ENCODE data around the gene ADGRB2. TPM values are rescaled to one million over a fixed set of nuclear protein-coding genes. Genes with fewer than 3 reads are reported as not detected.

The ADGRB2 gene
- total RNA-seq, 2 experiments from 2014 or later: 0.74 to 0.75 TPM

DNA sequence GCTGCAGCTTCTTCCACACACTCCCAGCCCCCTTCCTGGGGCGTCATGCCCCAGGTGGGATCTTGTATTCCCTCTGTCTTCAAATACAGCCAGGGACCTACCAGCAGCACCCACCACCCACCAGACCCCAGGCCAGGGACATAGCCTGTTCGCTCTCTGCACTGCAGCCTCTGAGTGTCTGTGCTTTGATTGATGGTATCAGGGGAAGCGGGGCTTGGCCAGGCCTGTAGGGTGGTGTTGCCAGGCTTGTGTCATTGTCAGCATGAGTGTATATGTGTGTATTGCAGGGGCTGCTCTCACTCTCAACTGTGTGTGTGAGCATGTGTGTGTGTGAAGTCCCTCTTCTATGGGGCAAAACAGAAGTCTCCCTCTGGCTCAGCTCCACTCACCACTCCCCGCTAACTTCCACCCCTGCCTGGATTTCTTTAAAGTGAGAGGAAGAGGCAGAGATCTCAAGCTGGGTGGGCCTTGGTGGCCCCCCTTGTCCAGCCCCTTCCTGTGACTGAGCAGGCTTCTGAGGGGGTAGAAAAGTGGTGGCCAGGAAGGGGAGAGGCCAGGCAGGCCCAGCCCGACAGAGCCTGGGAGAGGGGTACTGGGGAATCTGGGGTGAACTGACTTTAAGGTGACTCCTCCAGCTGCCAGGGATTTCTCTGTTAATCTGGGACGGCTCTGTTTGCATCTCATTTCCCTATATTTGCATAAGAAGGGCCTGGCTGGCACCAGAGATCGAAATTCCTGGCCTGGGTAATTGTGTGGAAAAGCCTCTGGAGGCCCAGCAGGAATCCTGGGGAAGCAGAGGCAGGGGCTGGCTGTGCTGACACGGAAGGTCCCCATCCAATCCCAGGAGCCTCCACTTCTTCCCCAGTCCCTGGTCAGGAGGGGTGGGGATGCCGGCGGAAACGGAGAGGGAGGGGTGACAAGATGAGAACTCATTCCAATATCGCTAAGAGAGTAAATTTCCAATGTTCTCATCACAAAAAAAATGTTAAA lies 18.6 kb upstream of the ADGRB2 start:
- ATAC-seq (ENCODE audit: low read depth) (no peak), DNase-seq (no peak)
- Mint-ChIP-seq H3K27ac (no peak overlapping the region), H3K27me3 (peaks cover 3% of the 10 kb centered on the region), H3K4me1 (peaks cover 2% of the 10 kb centered on the region), H3K4me3 (no peak overlapping the region), H3K36me3 (no peaks in the 10 kb centered on the region), H3K9me3 (no peaks in the 10 kb centered on the region)
- POLR2A ChIA-PET: no interaction called here

DNA sequence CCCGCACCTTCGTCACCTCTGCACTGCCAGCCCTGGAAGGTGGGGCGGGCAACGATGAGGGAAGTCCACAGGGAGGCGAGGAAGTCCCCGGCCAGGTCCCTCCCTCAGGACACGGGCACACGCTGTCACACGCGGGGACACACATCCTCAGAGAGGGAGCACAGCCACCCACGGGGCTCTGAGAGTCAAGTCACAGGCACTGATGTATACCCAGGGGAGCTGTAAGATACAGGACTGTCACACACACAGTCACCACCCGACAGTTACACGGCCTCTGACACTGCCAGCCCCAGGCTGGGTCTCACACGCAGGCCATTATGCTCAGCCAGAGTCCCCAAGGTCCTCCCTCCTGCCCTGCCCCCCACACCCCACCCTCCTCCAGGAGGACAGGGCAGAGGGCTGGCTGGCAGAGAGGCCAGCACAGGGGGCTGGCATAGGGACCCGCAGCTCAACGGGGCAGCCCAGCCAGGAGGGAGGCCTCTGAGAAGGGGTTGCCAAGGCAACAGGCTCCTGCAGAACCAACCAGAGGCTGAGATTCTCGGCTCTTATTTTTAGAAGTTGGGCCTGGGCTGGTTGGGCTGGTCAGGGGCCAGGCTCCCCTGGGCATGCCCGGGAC lies 17.7 kb upstream of the ADGRB2 start:
- Mint-ChIP-seq H3K4me3 (no peak overlapping the region), H3K4me1 (no peaks in the 10 kb centered on the region), H3K27ac (no peak overlapping the region), H3K36me3 (no peaks in the 10 kb centered on the region), H3K27me3 (peaks cover 11% of the 10 kb centered on the region), H3K9me3 (no peaks in the 10 kb centered on the region)
- ATAC-seq (ENCODE audit: low read depth) (no peak), DNase-seq (no peak)
- POLR2A ChIA-PET: no interaction called here

DNA sequence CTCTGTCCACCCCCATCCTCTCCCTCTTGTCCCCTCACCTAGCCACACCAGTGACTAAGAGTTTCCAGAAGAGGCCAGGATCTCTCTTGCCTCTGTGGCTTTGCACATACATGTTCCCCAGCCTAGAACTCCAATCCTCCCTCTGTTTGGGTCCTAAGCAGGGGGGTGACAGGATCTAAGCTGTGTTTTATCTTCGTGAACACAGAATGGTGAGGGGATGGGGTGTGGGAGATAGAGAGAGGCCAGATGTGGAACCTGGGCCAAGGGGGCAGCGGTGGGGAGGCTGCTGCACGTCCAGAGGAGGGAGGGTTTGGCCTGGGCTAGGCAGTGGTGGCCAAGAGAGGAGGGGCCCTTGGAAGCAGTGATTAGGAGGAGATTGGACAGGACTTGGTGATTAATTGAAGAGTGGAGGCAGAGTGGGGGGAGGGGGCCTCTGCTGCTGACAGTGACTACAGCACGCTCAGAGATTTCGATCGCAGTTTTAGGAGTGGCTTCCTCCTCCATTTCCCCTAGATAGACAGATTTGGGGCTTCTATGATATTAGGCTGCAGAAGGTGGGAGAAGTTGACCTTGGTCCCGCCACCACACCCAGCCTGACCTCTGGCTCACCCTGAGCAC lies 17.1 kb upstream of the ADGRB2 start:
- Mint-ChIP-seq H3K4me3 (no peak overlapping the region), H3K4me1 (no peaks in the 10 kb centered on the region), H3K36me3 (no peaks in the 10 kb centered on the region), H3K27me3 (peaks cover 17% of the 10 kb centered on the region), H3K27ac (no peak overlapping the region), H3K9me3 (no peaks in the 10 kb centered on the region)
- ATAC-seq (ENCODE audit: low read depth) (no peak), DNase-seq (no peak)
- POLR2A ChIA-PET: no interaction called here

DNA sequence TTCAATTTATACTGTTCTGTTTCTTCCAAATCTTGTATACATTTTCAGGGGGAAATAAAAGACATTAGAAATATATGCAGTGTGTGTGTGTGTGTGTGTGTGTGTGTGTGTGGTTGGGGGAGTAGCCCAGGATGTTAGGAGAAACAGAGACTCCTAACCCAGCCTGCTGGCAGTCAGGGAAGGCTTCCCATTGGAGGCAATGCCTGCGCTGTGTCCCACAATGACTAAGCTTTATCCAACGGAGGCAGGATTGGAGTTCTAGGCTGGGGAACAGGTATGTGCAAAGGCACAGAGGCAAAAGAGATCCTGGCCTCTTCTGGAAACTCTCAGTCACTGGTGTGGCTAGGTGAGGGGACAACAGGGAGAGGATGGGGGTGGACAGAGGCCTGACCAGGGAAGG lies 16.5 kb upstream of the ADGRB2 start:
- POLR2A ChIA-PET: interaction anchor here (1.3 kb wide), 1 partner anchor 9 kb away, joined by 4 read pairs; no protein-coding TSS in a partner anchor
- Mint-ChIP-seq H3K4me1 (no peaks in the 10 kb centered on the region), H3K36me3 (no peaks in the 10 kb centered on the region), H3K4me3 (no peak overlapping the region), H3K27me3 (peaks cover 19% of the 10 kb centered on the region), H3K9me3 (no peaks in the 10 kb centered on the region), H3K27ac (no peak overlapping the region)
- no peak for DNase-seq
- ATAC-seq (ENCODE audit: low read depth): no peak

DNA sequence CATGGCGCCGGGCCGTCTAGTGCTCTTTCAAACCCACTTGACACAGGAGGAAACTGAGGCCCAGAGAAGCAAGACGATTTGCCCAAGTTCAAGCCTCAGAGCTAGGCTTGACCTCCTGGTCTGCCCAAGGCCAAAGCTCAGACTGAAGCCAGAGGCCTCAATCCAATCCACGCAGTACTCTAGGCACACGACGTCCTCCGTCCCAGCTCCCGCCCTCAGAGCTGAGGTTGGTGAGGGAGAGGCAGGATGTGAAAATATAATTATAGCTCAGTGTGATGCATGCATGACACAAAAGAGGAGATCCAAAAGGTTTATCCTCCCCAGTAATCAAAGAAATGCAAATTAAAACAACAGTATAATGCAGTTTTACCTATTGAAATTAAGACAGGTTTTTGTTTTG lies 15.5 kb upstream of the ADGRB2 start:
- H3K4me3 Mint-ChIP-seq: no peak overlapping the region
- ATAC-seq (ENCODE audit: low read depth) (no peak), DNase-seq (no peak)
- H3K4me1 Mint-ChIP-seq: no peaks in the 10 kb centered on the region
- POLR2A ChIA-PET: interaction anchor here (1.1 to 1.3 kb wide), 2 partner anchors 10 to 19 kb away, joined by 3 to 4 read pairs; no protein-coding TSS in a partner anchor
- no peaks in the 10 kb centered on the region for H3K9me3 Mint-ChIP-seq
- H3K36me3 Mint-ChIP-seq: no peaks in the 10 kb centered on the region
- no peak overlapping the region for H3K27ac Mint-ChIP-seq
- H3K27me3 Mint-ChIP-seq: peaks cover 28% of the 10 kb centered on the region

DNA sequence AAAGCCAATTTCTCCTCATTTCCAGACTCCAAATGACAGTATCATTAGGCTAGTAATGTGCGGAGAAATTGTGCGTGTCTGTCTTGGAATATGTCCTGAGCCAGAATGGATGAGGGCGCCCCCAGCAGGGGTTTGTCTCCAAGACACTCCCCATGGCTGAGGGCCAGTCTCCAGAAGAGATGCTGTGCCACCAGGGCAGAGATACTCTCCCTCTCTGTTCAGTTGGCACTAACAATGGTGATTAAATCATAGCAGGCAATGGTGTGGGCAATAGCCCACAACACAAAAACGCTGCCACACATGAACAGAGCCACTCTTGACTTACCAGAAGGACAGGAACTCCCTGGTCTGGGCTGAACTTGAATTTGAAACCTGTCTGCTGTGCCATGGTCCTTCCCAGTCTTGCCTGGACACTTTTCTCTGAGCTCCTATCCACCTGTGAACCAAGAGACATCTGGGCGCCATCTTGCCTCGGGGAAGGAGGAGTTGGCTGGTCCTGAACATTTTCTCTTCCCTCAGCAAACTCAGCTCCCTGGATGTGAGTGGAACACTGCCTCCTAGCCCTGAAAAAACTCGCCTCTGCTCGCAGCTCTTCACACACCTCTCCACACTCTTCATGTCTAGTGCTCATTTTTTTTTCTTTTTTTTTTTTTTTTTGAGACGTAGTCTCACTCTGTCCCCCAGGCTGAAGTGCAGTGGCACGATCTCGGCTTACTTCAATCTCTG lies 14.8 kb upstream of the ADGRB2 start:
- Mint-ChIP-seq H3K27me3 (peaks cover 36% of the 10 kb centered on the region), H3K4me3 (no peak overlapping the region), H3K9me3 (no peaks in the 10 kb centered on the region), H3K36me3 (no peaks in the 10 kb centered on the region), H3K4me1 (peaks cover under 1% of the 10 kb centered on the region), H3K27ac (no peak overlapping the region)
- ATAC-seq (ENCODE audit: low read depth): no peak
- no peak for DNase-seq
- POLR2A ChIA-PET: interaction anchor here (1.1 to 1.3 kb wide), 2 partner anchors 10 to 18 kb away, joined by 3 to 4 read pairs; no protein-coding TSS in a partner anchor

DNA sequence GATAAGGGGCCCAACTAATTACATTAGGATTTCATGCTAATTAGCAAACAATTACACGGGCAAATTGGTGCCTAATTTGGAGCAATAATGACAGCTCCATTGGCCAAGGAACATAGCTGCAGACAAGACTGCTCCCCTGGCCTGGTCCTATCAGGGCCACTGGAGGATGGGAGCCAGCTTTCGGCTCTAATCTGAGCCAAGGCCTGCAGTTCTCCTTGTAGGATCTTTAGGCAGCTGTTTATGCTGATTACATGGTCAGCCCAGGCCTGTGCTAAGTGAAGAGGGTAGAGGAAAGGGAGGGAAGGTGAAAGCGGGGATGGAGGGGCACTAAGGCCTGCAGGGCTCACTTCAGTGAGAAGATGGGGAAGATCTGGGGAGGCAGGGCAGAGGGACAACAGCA lies 12.4 kb upstream of the ADGRB2 start:
- POLR2A ChIA-PET: no interaction called here
- H3K4me1 Mint-ChIP-seq: peaks cover 11% of the 10 kb centered on the region
- no peak for DNase-seq
- H3K36me3 Mint-ChIP-seq: no peaks in the 10 kb centered on the region
- peaks cover 56% of the 10 kb centered on the region for H3K27me3 Mint-ChIP-seq
- no peak overlapping the region for H3K4me3 Mint-ChIP-seq
- no peak overlapping the region for H3K27ac Mint-ChIP-seq
- ATAC-seq (ENCODE audit: low read depth): no peak
- H3K9me3 Mint-ChIP-seq: no peaks in the 10 kb centered on the region

DNA sequence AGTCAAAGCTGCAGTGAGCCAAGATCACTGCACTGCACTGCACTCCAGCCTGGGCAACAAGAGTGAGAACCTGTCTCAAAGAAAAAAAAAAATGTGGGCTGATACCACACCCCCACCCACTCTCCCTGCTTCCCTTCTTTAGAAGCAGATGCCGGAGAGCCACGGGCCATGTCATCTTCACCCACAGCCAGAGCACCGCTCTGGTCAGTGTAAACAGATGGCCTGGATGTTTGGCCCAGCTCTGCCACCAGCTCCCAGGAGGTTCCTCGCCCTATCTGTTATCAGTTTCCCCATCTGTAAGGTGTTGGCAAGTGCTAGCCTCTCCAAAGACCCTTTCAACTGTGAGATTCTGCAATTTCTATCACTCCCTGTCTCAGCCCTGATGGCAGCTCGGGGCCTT lies 11.9 kb upstream of the ADGRB2 start:
- no peak overlapping the region for H3K27ac Mint-ChIP-seq
- POLR2A ChIA-PET: no interaction called here
- ATAC-seq (ENCODE audit: low read depth) (no peak), DNase-seq (no peak)
- no peaks in the 10 kb centered on the region for H3K36me3 Mint-ChIP-seq
- peaks cover 60% of the 10 kb centered on the region for H3K27me3 Mint-ChIP-seq
- no peak overlapping the region for H3K4me3 Mint-ChIP-seq
- no peaks in the 10 kb centered on the region for H3K9me3 Mint-ChIP-seq
- peaks cover 13% of the 10 kb centered on the region for H3K4me1 Mint-ChIP-seq

DNA sequence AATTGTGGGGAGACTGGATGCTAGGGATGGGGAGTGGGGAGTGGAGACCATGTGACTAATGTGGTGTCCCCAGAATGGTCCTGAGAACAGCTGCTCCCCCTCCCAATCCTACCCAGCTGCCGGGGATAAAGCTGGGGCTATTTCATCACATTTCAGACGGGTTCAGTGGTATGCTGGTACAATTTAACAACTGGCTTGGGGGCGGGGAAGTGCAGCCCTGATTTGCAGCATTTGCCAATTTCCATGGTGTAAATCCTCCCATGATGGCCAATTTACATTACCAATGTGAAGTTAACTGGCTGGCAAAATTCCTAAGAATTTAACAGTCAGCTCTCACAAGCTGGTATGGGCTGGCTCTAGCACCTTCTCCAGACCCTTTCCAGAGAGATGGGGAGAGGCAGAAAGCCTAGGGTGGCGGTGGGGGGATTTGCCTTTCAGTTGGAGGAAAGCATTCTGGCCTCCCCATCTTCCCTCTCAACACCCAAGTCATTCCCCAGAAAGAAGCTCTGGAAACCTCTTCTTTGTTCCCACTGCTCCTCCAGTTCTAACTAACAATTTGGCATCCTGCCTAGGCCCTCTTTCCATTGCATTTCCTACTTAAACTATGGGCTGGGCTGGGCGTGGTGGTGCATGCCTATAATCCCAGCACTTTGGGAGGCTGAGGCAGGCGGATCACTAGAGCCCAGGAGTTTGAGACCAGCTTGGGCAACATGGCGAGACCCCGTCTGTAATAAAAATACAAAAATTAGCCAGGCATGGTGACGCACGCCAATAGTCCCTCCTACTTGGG lies 11.3 kb upstream of the ADGRB2 start:
- no peak overlapping the region for H3K27ac Mint-ChIP-seq
- DNase-seq: no peak
- POLR2A ChIA-PET: no interaction called here
- H3K9me3 Mint-ChIP-seq: no peaks in the 10 kb centered on the region
- H3K4me1 Mint-ChIP-seq: peaks cover 14% of the 10 kb centered on the region
- no peak overlapping the region for H3K4me3 Mint-ChIP-seq
- no peaks in the 10 kb centered on the region for H3K36me3 Mint-ChIP-seq
- ATAC-seq (ENCODE audit: low read depth): no peak
- H3K27me3 Mint-ChIP-seq: peaks cover 64% of the 10 kb centered on the region

DNA sequence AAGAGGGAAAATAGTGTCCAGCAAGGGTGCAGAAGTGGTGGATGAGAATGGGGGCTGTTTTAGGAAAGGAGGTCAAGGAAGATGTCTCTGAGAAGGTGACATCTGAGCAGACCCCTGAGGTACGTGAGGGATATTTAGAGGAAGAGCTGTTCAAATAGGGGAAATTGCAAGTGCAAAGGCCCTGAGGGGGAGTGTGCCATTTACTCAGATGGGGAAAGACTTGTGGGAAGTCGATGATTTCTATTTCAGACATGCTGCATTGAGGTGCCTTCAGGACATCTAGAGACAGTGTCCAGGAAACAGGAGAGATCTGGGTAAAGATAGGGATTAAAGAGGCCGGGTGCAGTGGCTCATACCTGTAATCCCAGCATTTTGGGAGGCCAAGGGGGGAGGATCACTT lies 10.4 kb upstream of the ADGRB2 start:
- peaks cover 17% of the 10 kb centered on the region for H3K4me1 Mint-ChIP-seq

DNA sequence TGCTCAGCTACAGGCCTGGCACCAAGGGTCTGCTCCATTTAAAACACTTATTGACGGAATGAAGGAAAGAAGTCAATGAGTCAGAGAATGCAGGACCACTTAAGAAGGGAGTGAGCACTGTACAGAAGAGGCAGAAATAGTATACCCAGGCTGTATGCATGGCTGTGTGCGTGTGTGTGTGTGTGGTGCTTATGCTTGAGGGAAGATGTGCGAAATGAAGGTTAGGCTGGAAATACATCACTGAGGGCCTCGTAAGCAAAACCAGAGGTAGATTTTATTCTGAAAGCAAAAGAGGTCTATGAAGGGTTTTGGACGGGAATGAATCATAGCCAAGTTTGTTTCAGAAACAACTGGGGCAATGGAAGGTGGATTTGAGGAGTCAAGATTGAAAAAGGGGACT lies 9.7 kb upstream of the ADGRB2 start:
- H3K27me3 Mint-ChIP-seq: peaks cover 68% of the 10 kb centered on the region
- peaks cover 22% of the 10 kb centered on the region for H3K4me1 Mint-ChIP-seq
- no peak overlapping the region for H3K27ac Mint-ChIP-seq
- POLR2A ChIA-PET: interaction anchor here (1.0 kb wide), 1 partner anchor 11 kb away, joined by 3 read pairs; no protein-coding TSS in a partner anchor
- H3K4me3 Mint-ChIP-seq: no peak overlapping the region
- ATAC-seq (ENCODE audit: low read depth) (no peak), DNase-seq (no peak)
- no peaks in the 10 kb centered on the region for H3K36me3 Mint-ChIP-seq
- H3K9me3 Mint-ChIP-seq: no peaks in the 10 kb centered on the region

More for the DNA sequence above, 10.4 kb upstream of the ADGRB2 start:
- ATAC-seq (ENCODE audit: low read depth): no peak
- no peak overlapping the region for H3K27ac Mint-ChIP-seq
- peaks cover 68% of the 10 kb centered on the region for H3K27me3 Mint-ChIP-seq
- H3K9me3 Mint-ChIP-seq: no peaks in the 10 kb centered on the region
- no peak for DNase-seq
- H3K4me3 Mint-ChIP-seq: no peak overlapping the region
- H3K36me3 Mint-ChIP-seq: no peaks in the 10 kb centered on the region
- POLR2A ChIA-PET: no interaction called here

DNA sequence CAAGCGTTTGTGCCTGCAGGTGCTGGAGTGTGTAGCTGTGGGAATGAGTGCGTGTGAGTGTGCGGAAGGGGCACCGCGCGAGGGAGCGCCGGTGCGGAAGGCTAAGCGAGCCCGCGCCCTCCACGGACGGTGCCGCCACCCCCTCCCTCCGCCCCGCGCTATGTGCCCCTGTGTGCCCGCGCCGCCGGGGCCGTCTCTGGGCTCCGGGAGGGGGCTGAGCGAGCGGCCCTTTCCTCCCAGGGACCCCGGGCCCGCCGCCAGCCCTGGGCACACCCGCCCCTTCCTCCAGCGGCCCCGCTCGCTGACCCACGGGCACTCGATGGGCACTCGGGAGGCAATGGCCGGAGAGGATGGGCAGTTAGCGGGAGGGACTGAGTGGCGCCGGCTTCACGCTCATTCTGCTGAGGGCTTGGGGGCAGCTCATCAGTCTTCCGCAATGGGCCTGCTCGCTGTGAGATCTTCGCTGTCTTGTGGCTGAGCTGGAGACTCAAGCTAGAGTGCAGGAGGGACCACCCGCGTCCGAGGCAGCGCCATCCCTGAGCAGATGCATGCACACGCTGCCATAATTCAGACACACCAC lies 8.6 kb upstream of the ADGRB2 start:
- Mint-ChIP-seq H3K9me3 (no peaks in the 10 kb centered on the region), H3K27ac (peak overlapping the region; percentile 44), H3K27me3 (peaks cover 77% of the 10 kb centered on the region), H3K4me3 (peak overlapping the region; percentile 83), H3K4me1 (peaks cover 23% of the 10 kb centered on the region), H3K36me3 (no peaks in the 10 kb centered on the region)
- POLR2A ChIA-PET: interaction anchor here (1.0 kb wide), 1 partner anchor 10 kb away, joined by 3 read pairs; no protein-coding TSS in a partner anchor
- ATAC-seq (ENCODE audit: low read depth) (peak; percentile 30), DNase-seq (no peak)

Measured in activated naive CD8-positive, alpha-beta T cell treated with anti-CD3 and anti-CD28 coated beads, Interleukin-2, amount 10 ng/mL, durations not matched to agents 7 days and 5 days (primary cell).